Measurements from ENCODE around the gene SH3D19. TPM values are rescaled to one million over a fixed set of nuclear protein-coding genes. Genes with fewer than 3 reads are reported as not detected.
A peak's percentile ranks its signal among the peaks of the same experiment; 100 is the strongest.

Gene SH3D19
- polyA plus RNA-seq, 1 donor, result 68.5 TPM

DNA sequence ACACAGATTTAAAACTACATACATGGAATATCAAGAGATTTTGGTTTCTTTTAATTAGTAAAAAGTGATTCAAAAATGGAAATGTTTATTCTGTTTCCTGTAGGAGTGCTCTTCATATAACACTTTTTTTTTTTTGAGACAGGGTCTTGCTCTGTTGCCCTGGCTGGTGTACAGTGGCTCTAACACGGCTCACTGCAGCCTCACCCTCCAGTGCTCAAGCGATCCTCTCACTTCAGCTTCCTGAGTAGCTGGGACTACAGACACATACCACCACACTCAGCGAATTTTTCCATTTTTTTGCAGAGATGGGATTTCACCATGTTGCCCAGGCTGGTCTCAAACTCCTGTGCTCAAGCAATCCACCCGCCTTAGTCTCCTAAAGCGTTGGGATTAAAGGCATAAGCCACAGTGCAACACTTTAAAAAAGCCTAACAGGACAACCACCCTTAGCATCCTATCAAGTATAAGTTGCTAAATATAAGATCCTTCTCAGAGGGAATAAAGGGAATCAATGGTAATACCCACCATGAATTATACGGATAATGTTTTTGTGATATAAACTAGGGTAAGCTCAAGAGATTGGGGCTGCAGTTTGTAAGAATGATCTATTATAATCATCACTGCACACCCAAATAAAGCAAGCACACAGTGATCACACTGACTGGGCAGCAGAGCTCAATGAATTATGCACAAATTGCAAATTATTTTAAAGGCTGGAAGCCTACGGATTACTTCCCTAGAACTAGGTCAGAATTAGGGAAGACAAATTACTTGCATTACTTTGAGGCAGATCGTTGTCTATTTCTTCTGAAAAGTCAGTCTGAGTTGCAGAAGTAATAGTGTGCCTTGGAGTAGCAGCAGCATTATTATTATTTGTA, 149.4 kb downstream of the SH3D19 start:
- no peak overlapping the region for H3K4me3 ChIP-seq (ENCODE audit: low read length)
- H3K9me3 ChIP-seq (ENCODE audit: control insufficient read depth, low read depth, low read length), result no peaks in the 10 kb centered on the region
- DNase-seq, result no peak
- H3K4me1 ChIP-seq (ENCODE audit: control insufficient read depth, insufficient read depth, low read length), result peaks cover 5% of the 10 kb centered on the region
- H3K27me3 ChIP-seq (ENCODE audit: control insufficient read depth, insufficient read depth, low read length), result no peaks in the 10 kb centered on the region
- WGBS (ENCODE audit: insufficient coverage, low lambda C conversion rate), result no CpG with 5 or more reads among the region's 8 CpGs
- H3K27ac ChIP-seq (ENCODE audit: low read length), result no peak overlapping the region
- H3K36me3 ChIP-seq (ENCODE audit: control insufficient read depth, insufficient read depth, low read length), result peaks cover 43% of the 10 kb centered on the region

GRCh38 chr4:151175233-151175632, 150.2 kb downstream of the SH3D19 start:
- Histone ChIP-seq H3K9me3 (ENCODE audit: control insufficient read depth, low read depth, low read length) (no peaks in the 10 kb centered on the region), H3K4me1 (ENCODE audit: control insufficient read depth, insufficient read depth, low read length) (peaks cover 8% of the 10 kb centered on the region), H3K4me3 (ENCODE audit: low read length) (no peak overlapping the region), H3K27ac (ENCODE audit: low read length) (no peak overlapping the region), H3K36me3 (ENCODE audit: control insufficient read depth, insufficient read depth, low read length) (peaks cover 43% of the 10 kb centered on the region), H3K27me3 (ENCODE audit: control insufficient read depth, insufficient read depth, low read length) (no peaks in the 10 kb centered on the region)
- WGBS (ENCODE audit: insufficient coverage, low lambda C conversion rate), result 92% methylated on average over 3 of the region's 7 CpGs
- no peak for DNase-seq

DNA sequence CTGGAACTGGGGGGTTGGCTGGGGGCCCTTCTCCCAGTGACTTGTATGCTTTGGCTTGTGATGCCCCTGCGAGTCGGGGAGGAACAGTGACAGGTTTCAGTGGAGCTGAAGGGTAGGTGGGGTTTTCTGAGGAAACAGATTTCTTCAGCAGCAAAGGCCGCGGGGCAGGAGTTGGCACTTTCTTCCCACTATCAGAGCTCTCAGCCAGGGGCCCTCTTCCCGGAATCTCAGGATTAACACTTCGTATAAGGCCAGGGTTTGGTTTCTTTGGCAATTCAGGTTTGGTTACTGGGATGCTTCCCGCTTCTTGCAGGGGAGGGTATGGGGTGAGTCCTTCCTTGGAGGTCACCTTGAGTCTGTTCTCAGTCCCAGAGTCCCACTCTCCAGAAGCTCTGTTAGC, 150.6 kb downstream of the SH3D19 start:
- no peak for DNase-seq
- H3K9me3 ChIP-seq (ENCODE audit: control insufficient read depth, low read depth, low read length), result no peaks in the 10 kb centered on the region
- H3K27me3 ChIP-seq (ENCODE audit: control insufficient read depth, insufficient read depth, low read length), result no peaks in the 10 kb centered on the region
- H3K36me3 ChIP-seq (ENCODE audit: control insufficient read depth, insufficient read depth, low read length), result peaks cover 43% of the 10 kb centered on the region
- WGBS (ENCODE audit: insufficient coverage, low lambda C conversion rate), result no CpG with 5 or more reads among the region's 7 CpGs
- H3K4me1 ChIP-seq (ENCODE audit: control insufficient read depth, insufficient read depth, low read length), result peaks cover 8% of the 10 kb centered on the region
- H3K27ac ChIP-seq (ENCODE audit: low read length), result no peak overlapping the region
- H3K4me3 ChIP-seq (ENCODE audit: low read length), result no peak overlapping the region

- Histone ChIP-seq H3K27me3 (ENCODE audit: control insufficient read depth, insufficient read depth, low read length) (no peaks in the 10 kb centered on the region), H3K4me3 (ENCODE audit: low read length) (no peak overlapping the region), H3K9me3 (ENCODE audit: control insufficient read depth, low read depth, low read length) (no peaks in the 10 kb centered on the region), H3K36me3 (ENCODE audit: control insufficient read depth, insufficient read depth, low read length) (peaks cover 48% of the 10 kb centered on the region), H3K27ac (ENCODE audit: low read length) (no peak overlapping the region), H3K4me1 (ENCODE audit: control insufficient read depth, insufficient read depth, low read length) (peaks cover 8% of the 10 kb centered on the region)
- 0% methylated on average over 1 of the region's 3 CpGs for WGBS (ENCODE audit: insufficient coverage, low lambda C conversion rate)
- no peak for DNase-seq
These were observed 151.5 kb downstream of the SH3D19 start for GRCh38 chr4:151173871-151174270.

DNA sequence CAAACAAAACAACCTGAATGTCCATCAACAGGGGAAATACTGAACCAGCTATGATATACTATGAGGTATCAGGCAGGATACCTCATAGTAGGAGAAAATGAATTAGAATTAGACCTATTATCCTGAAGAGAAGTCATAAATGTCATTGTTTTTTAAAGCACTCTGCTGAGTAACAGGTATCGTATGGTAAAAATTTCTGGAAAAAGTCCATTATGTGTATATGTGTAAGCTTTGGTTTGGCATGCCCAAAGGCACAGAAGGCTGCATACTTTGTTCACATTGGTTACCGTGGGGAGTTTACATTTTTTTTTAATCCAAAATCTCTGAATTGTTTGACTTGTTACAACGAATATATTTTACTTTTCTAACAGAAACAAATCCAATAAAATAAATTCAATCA, 155.5 kb downstream of the SH3D19 start:
- 29% methylated on average over 1 of the region's 3 CpGs for WGBS (ENCODE audit: insufficient coverage, low lambda C conversion rate)
- H3K27ac ChIP-seq (ENCODE audit: low read length), result no peak overlapping the region
- DNase-seq, result no peak
- H3K36me3 ChIP-seq (ENCODE audit: control insufficient read depth, insufficient read depth, low read length), result peaks cover 52% of the 10 kb centered on the region
- no peak overlapping the region for H3K4me3 ChIP-seq (ENCODE audit: low read length)
- H3K4me1 ChIP-seq (ENCODE audit: control insufficient read depth, insufficient read depth, low read length), result peaks cover 8% of the 10 kb centered on the region
- H3K9me3 ChIP-seq (ENCODE audit: control insufficient read depth, low read depth, low read length), result no peaks in the 10 kb centered on the region
- H3K27me3 ChIP-seq (ENCODE audit: control insufficient read depth, insufficient read depth, low read length), result no peaks in the 10 kb centered on the region

- H3K9me3 ChIP-seq (ENCODE audit: control insufficient read depth, low read depth, low read length), result no peaks in the 10 kb centered on the region
- peaks cover 8% of the 10 kb centered on the region for H3K4me1 ChIP-seq (ENCODE audit: control insufficient read depth, insufficient read depth, low read length)
- H3K36me3 ChIP-seq (ENCODE audit: control insufficient read depth, insufficient read depth, low read length), result peaks cover 46% of the 10 kb centered on the region
- no peak overlapping the region for H3K4me3 ChIP-seq (ENCODE audit: low read length)
- peak; percentile 33 to 46 for DNase-seq
- WGBS (ENCODE audit: insufficient coverage, low lambda C conversion rate), result 100% methylated on average over 2 of the region's 7 CpGs
- H3K27me3 ChIP-seq (ENCODE audit: control insufficient read depth, insufficient read depth, low read length), result no peaks in the 10 kb centered on the region
- H3K27ac ChIP-seq (ENCODE audit: low read length), result no peak overlapping the region
These were observed 156.2 kb downstream of the SH3D19 start for GRCh38 chr4:151169223-151169622.

- no peaks in the 10 kb centered on the region for H3K9me3 ChIP-seq (ENCODE audit: control insufficient read depth, low read depth, low read length)
- WGBS (ENCODE audit: insufficient coverage, low lambda C conversion rate), result no CpG with 5 or more reads among the region's 24 CpGs
- no peak for DNase-seq
- H3K36me3 ChIP-seq (ENCODE audit: control insufficient read depth, insufficient read depth, low read length), result peaks cover 46% of the 10 kb centered on the region
- no peaks in the 10 kb centered on the region for H3K27me3 ChIP-seq (ENCODE audit: control insufficient read depth, insufficient read depth, low read length)
- peaks cover 5% of the 10 kb centered on the region for H3K4me1 ChIP-seq (ENCODE audit: control insufficient read depth, insufficient read depth, low read length)
- H3K27ac ChIP-seq (ENCODE audit: low read length), result no peak overlapping the region
- no peak overlapping the region for H3K4me3 ChIP-seq (ENCODE audit: low read length)
These were observed 157.8 kb downstream of the SH3D19 start for GRCh38 chr4:151167561-151167960.

GRCh38 chr4:151166636-151167035, 158.8 kb downstream of the SH3D19 start:
- peaks cover 5% of the 10 kb centered on the region for H3K4me1 ChIP-seq (ENCODE audit: control insufficient read depth, insufficient read depth, low read length)
- 83% methylated on average over 1 of the region's 4 CpGs for WGBS (ENCODE audit: insufficient coverage, low lambda C conversion rate)

DNA sequence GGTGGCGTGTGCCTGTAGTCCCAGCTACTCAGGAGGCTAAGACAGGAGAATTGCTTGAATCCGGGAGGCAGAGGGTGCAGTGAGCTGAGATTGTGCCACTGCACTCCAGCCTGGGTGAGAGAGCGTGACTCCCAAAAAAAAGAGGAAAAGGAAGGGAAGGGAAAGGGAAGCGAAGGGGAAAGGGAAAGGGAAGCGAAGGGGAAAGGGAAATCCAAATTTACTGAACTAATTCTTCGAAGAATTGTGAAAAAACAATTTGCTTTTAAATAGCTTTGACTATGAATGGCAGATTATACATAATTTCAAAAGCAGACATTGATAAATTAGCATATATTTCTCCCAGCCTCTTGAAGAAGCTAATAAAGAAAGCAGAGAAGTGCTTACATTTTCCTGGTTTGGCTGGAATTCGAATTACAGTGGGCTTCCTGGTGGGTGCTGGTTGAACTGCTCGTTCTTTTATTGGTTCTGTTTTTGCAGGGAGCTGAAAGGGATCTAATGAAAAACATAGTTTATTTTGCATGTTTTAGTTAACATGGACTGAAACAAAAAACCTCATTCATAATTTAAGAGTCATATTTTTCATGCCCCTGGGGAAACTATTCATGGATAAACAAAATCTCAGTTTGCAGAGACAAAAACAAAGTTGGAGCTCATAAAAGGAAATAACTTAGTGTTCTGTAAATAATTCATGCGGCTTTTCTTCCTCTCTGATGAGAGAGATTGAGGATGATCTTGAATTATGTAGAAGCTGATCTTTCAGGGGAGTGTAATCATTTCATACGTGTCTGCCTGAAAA, 160.0 kb downstream of the SH3D19 start:
- Histone ChIP-seq H3K27me3 (ENCODE audit: control insufficient read depth, insufficient read depth, low read length) (no peaks in the 10 kb centered on the region), H3K4me1 (ENCODE audit: control insufficient read depth, insufficient read depth, low read length) (no peaks in the 10 kb centered on the region), H3K27ac (ENCODE audit: low read length) (no peak overlapping the region), H3K9me3 (ENCODE audit: control insufficient read depth, low read depth, low read length) (no peaks in the 10 kb centered on the region), H3K4me3 (ENCODE audit: low read length) (no peak overlapping the region), H3K36me3 (ENCODE audit: control insufficient read depth, insufficient read depth, low read length) (peaks cover 49% of the 10 kb centered on the region)
- no peak for DNase-seq
- 92% methylated on average over 4 of the region's 10 CpGs for WGBS (ENCODE audit: insufficient coverage, low lambda C conversion rate)

More at GRCh38 chr4:151166636-151167035, 158.8 kb downstream of the SH3D19 start:
- Histone ChIP-seq H3K36me3 (ENCODE audit: control insufficient read depth, insufficient read depth, low read length) (peaks cover 44% of the 10 kb centered on the region), H3K27me3 (ENCODE audit: control insufficient read depth, insufficient read depth, low read length) (no peaks in the 10 kb centered on the region), H3K27ac (ENCODE audit: low read length) (no peak overlapping the region), H3K4me3 (ENCODE audit: low read length) (no peak overlapping the region), H3K9me3 (ENCODE audit: control insufficient read depth, low read depth, low read length) (no peaks in the 10 kb centered on the region)
- DNase-seq, result no peak

- no peak for DNase-seq
- Histone ChIP-seq H3K27ac (ENCODE audit: low read length) (no peak overlapping the region), H3K36me3 (ENCODE audit: control insufficient read depth, insufficient read depth, low read length) (peaks cover 50% of the 10 kb centered on the region), H3K4me3 (ENCODE audit: low read length) (no peak overlapping the region), H3K4me1 (ENCODE audit: control insufficient read depth, insufficient read depth, low read length) (no peaks in the 10 kb centered on the region), H3K27me3 (ENCODE audit: control insufficient read depth, insufficient read depth, low read length) (no peaks in the 10 kb centered on the region), H3K9me3 (ENCODE audit: control insufficient read depth, low read depth, low read length) (no peaks in the 10 kb centered on the region)
- no CpG with 5 or more reads among the region's 1 CpG for WGBS (ENCODE audit: insufficient coverage, low lambda C conversion rate)
These were observed 161.6 kb downstream of the SH3D19 start for GRCh38 chr4:151163855-151164254.

Measured in large intestine (tissue), 3 donors.